SK-N-SH (cell line): ENCODE measurements around the gene BCAR1.
A peak's percentile ranks its signal among the peaks of the same experiment; 100 is the strongest.

Experiments used
- CTCF ChIP-seq: fragments of 200-600 bp; sonication (generic); IDR thresholded peaks from 2 replicates; pipeline ENCODE4 v1.6.1; 2017; ENCODE audit warnings: antibody characterized with exemption, mild to moderate bottlenecking, moderate library complexity
- EP300 ChIP-seq, 2 experiments: IDR thresholded peaks; 2 replicates each; pipeline versions ENCODE4 v1.4.0 to v1.6.1; 2012; ENCODE audit warnings: borderline replicate concordance in 1 of 2, low read depth in 1 of 2, low read length in 1 of 2
- MAX ChIP-seq: IDR thresholded peaks from 2 replicates; pipeline ENCODE4 v1.4.0; 2012; ENCODE audit warnings: low read depth
- PBX3 ChIP-seq: IDR thresholded peaks from 2 replicates; pipeline ENCODE4; 2012
- POLR2AphosphoS5 ChIP-seq: IDR thresholded peaks from 2 replicates; pipeline ENCODE4 v1.6.1; 2012; ENCODE audit warnings: low read depth, low read length
- RAD21 ChIP-seq: IDR thresholded peaks from 2 replicates; pipeline ENCODE4 v1.6.1; 2012; ENCODE audit warnings: mild to moderate bottlenecking, low read length
- RCOR1 ChIP-seq: fragments of 150-350 bp; IDR thresholded peaks from 2 replicates; pipeline ENCODE4 v1.6.1; 2017; ENCODE audit warnings: antibody characterized with exemption, low read length
- SIN3A ChIP-seq: IDR thresholded peaks from 2 replicates; pipeline ENCODE4 v1.6.1; 2012; ENCODE audit warnings: low read depth, mild to moderate bottlenecking, low read length, moderate library complexity, borderline replicate concordance
- SMC3 ChIP-seq: IDR thresholded peaks from 2 replicates; pipeline ENCODE4 v1.6.1; 2012; ENCODE audit warnings: low read depth, low read length, improper control_type of control experiment
- TAF1 ChIP-seq: IDR thresholded peaks from 2 replicates; pipeline ENCODE4 v1.6.1; 2012; ENCODE audit warnings: low read depth, mild to moderate bottlenecking, low read length, moderate library complexity, borderline replicate concordance
- USF1 ChIP-seq: IDR thresholded peaks from 2 replicates; pipeline ENCODE4 v1.4.0; 2012; ENCODE audit warnings: low read depth, borderline replicate concordance

- TF ChIP-seq CTCF (no peak), PBX3 (peak; percentile 29; the same call in 1 of the 2 replicates), EP300 (IDR thresholded peaks at IDR 0.05; ENCODE audit: borderline replicate concordance in 1 of 2, low read depth in 1 of 2, low read length in 1 of 2) (no peak), TAF1 (no peak), RCOR1 (no peak), USF1 (no peak), SMC3 (no peak), MAX (no peak), RAD21 (no peak), SIN3A (no peak), POLR2AphosphoS5 (no peak)
Measured at GRCh38 chr16:75267631-75268264, 16.3 kb upstream of the BCAR1 start.
